ENCODE data around the gene GRAMD1C. TPM values are rescaled to one million over a fixed set of nuclear protein-coding genes. Genes with fewer than 3 reads are reported as not detected.

Gene GRAMD1C
- total and polyA plus RNA-seq, 2 of the 13 experiments (the other 11 are each of a cell fraction or from before 2014, with no cell fraction given) = 0.45 TPM; not detected in 1

GRCh38 chr3:113979916-113980315 lies 141.3 kb downstream of the GRAMD1C start:
- Histone ChIP-seq H3K27me3 (ENCODE audit: control insufficient read depth in 1 of 2, insufficient read depth in 2 of 2, low read length in 2 of 2) (no peaks in the 10 kb centered on the region; a peak in 1 of 5 replicates), H3K36me3 (replicated peaks in 1 of 2; ENCODE audit: control insufficient read depth in 1 of 2, insufficient read depth in 2 of 2, low read length in 2 of 2) (no peaks in the 10 kb centered on the region), H3K4me2 (ENCODE audit: low read depth, low read length) (no peak overlapping the region), H2AFZ (ENCODE audit: low read length) (no peak overlapping the region), H3K9me3 (ENCODE audit: low read length) (no peaks in the 10 kb centered on the region), H3K4me3 (replicated peaks in 1 of 3; ENCODE audit: insufficient read depth in 1 of 3, low read depth in 2 of 3, low read length in 3 of 3) (no peak overlapping the region), H3K9ac (ENCODE audit: insufficient read depth, low read depth, low read length) (no peak overlapping the region), H4K20me1 (ENCODE audit: insufficient read depth, low read length) (no peaks in the 10 kb centered on the region), H3K4me1 (ENCODE audit: insufficient read depth, low read length) (no peaks in the 10 kb centered on the region), H3K27ac (ENCODE audit: extremely low read length, insufficient read depth, low read length) (no peak overlapping the region), H3K79me2 (ENCODE audit: insufficient read depth, low read length) (no peaks in the 10 kb centered on the region)
- ChIA-PET CTCF (ENCODE audit: low intra/inter-chr PET ratio, low total read pairs) (no interaction called here), POLR2A (no interaction called here)
- 23% methylated on average over 1 of the region's 1 CpG for WGBS (ENCODE audit: low lambda C conversion rate)
- BruUV-seq (replicated peaks) = no TSS peak
- intact Hi-C loops (cut with micrococcal nuclease; ENCODE audit: unreplicated experiment) (no loop called here), in situ Hi-C loops (cut with HindIII; ENCODE audit: extremely low pct_ligation_motif_present, low pct_unique_long_range_greater_than_20kb) (no loop called here)
- ATAC-seq (no peak), DNase-seq (ENCODE audit: low spot score) (no peak), FAIRE-seq (no peak)
- no peak for TF ChIP-seq ZNF614 (CRISPR knock-in tag; IDR thresholded peaks at IDR 0.05; ENCODE audit: borderline replicate concordance)
- no peak for TF ChIP-seq ZNF20 (CRISPR knock-in tag; IDR thresholded peaks at IDR 0.05)
- TF ChIP-seq ZNF230 (CRISPR knock-in tag; IDR thresholded peaks at IDR 0.05) = no peak
- TF ChIP-seq IRF2 (CRISPR knock-in tag; IDR thresholded peaks at IDR 0.05) = no peak
- TF ChIP-seq ZFP36 (IDR thresholded peaks at IDR 0.05; ENCODE audit: borderline replicate concordance, low read depth, low read length, partially characterized antibody) = no peak
- no peak for TF ChIP-seq TGIF2 (CRISPR knock-in tag; IDR thresholded peaks at IDR 0.05)
- no peak for TF ChIP-seq ASH2L (IDR thresholded peaks at IDR 0.05; ENCODE audit: insufficient read length, low read depth, low read length)
- TF ChIP-seq MYPOP (CRISPR knock-in tag; IDR thresholded peaks at IDR 0.05) = no peak
- no peak for TF ChIP-seq DMTF1 (CRISPR knock-in tag; IDR thresholded peaks at IDR 0.05)
- no peak for TF ChIP-seq TAF15 (IDR thresholded peaks at IDR 0.05; ENCODE audit: low read depth, low read length, poor library complexity, severe bottlenecking)
- no peak for TF ChIP-seq WIZ (CRISPR knock-in tag; IDR thresholded peaks at IDR 0.05)
- TF ChIP-seq ZNF143 (CRISPR knock-in tag; IDR thresholded peaks at IDR 0.05) = no peak
- TF ChIP-seq RBFOX2 (IDR thresholded peaks at IDR 0.05; ENCODE audit: low read depth, low read length) = no peak
- no peak for TF ChIP-seq ZNF704 (CRISPR knock-in tag; IDR thresholded peaks at IDR 0.05; ENCODE audit: borderline replicate concordance)
- no peak for TF ChIP-seq REL (CRISPR knock-in tag; conservative IDR thresholded peaks at IDR 0.05)

Measured in HepG2 (cell line).